ENCODE results near the gene HAPSTR1.
"Not testable (repeated sequence)": the region's sequence is repeated elsewhere in the genome, so short reads cannot be mapped to it uniquely, and the experiment has no call there.

The HAPSTR1 gene

DNA sequence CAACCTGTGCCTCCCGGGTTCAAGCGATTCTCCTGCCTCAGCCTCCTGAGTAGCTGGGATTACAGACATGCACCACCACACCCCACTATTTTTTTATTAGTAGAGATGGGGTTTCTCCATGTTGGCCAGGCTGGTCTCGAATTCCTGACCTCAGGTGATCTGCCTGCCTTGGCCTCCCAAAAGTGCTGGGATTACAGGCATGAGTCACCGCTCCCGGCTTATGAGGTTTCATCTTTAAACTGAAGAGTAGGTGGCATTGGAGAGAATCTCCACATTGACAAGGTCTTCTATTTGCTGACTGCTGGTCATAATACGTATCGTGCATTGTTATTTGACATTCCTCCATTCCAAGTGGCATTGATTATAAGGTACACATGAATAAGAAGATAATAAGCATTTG, 3.7 kb upstream of the HAPSTR1 start:
- 95% methylated on average over 7 of the region's 7 CpGs for WGBS
- not testable (repeated sequence) for H4K8ac ChIP-seq (ENCODE audit: low read length); H3K27me3 ChIP-seq (ENCODE audit: control insufficient read depth in 1 of 2, insufficient read depth in 1 of 2, low read length in 2 of 2); H2BK120ac ChIP-seq (ENCODE audit: low read depth, low read length); DNase-seq; H3K9me3 ChIP-seq (ENCODE audit: control insufficient read depth, low read length); H3K4me3 ChIP-seq (ENCODE audit: insufficient read depth in 1 of 2, low read depth in 1 of 2, low read length in 2 of 2); H4K91ac ChIP-seq (ENCODE audit: low read length); H2BK5ac ChIP-seq (ENCODE audit: low read depth, low read length, poor library complexity, severe bottlenecking); H3K23ac ChIP-seq (ENCODE audit: low read length in 2 of 2); H2AK5ac ChIP-seq (ENCODE audit: low read length, severe bottlenecking); H3K4ac ChIP-seq (ENCODE audit: low read depth in 1 of 2, low read length in 2 of 2); H2BK15ac ChIP-seq (ENCODE audit: low read depth, poor library complexity, severe bottlenecking); H2AFZ ChIP-seq (ENCODE audit: low read depth, low read length); H3K27ac ChIP-seq (ENCODE audit: low read length, poor library complexity, severe bottlenecking); H3K4me1 ChIP-seq (ENCODE audit: control insufficient read depth, insufficient read depth, low read depth, low read length); H3K9ac ChIP-seq (ENCODE audit: low read length); H2BK12ac ChIP-seq (ENCODE audit: low read length in 2 of 2); H3K36me3 ChIP-seq (ENCODE audit: control insufficient read depth in 1 of 2, insufficient read depth in 2 of 2, low read depth in 1 of 2, low read length in 2 of 2); H3K4me2 ChIP-seq (ENCODE audit: low read length, poor library complexity, severe bottlenecking); H3K18ac ChIP-seq (ENCODE audit: low read depth in 1 of 2, low read length in 2 of 2); H3K79me1 ChIP-seq (replicated peaks; ENCODE audit: low read length, poor library complexity, severe bottlenecking); H3K14ac ChIP-seq (ENCODE audit: low read length in 2 of 2)

- H2BK12ac ChIP-seq (ENCODE audit: low read length in 2 of 2): no peak overlapping the region
- H3K9ac ChIP-seq (ENCODE audit: low read length): no peak overlapping the region
- no peak overlapping the region for H3K4me3 ChIP-seq (ENCODE audit: insufficient read depth in 1 of 2, low read depth in 1 of 2, low read length in 2 of 2)
- H3K79me1 ChIP-seq (replicated peaks; ENCODE audit: low read length, poor library complexity, severe bottlenecking): no peaks in the 10 kb centered on the region
- H2BK120ac ChIP-seq (ENCODE audit: low read depth, low read length): no peak overlapping the region
- H3K36me3 ChIP-seq (ENCODE audit: control insufficient read depth in 1 of 2, insufficient read depth in 2 of 2, low read depth in 1 of 2, low read length in 2 of 2): peaks cover 0 to 11% of the 10 kb centered on the region in 2 experiments
- no peak overlapping the region for H3K4me2 ChIP-seq (ENCODE audit: low read length, poor library complexity, severe bottlenecking)
- no peak overlapping the region for H3K4ac ChIP-seq (ENCODE audit: low read depth in 1 of 2, low read length in 2 of 2)
- 98% methylated on average over 9 of the region's 10 CpGs for WGBS
- no peaks in the 10 kb centered on the region for H3K27me3 ChIP-seq (ENCODE audit: control insufficient read depth in 1 of 2, insufficient read depth in 1 of 2, low read length in 2 of 2)
- no peak overlapping the region for H4K8ac ChIP-seq (ENCODE audit: low read length)
- H2BK15ac ChIP-seq (ENCODE audit: low read depth, poor library complexity, severe bottlenecking): no peak overlapping the region
- no peak overlapping the region for H3K27ac ChIP-seq (ENCODE audit: low read length, poor library complexity, severe bottlenecking)
- no peak for DNase-seq
- no peak overlapping the region for H4K91ac ChIP-seq (ENCODE audit: low read length)
- H3K18ac ChIP-seq (ENCODE audit: low read depth in 1 of 2, low read length in 2 of 2): no peak overlapping the region
- no peak overlapping the region for H2BK5ac ChIP-seq (ENCODE audit: low read depth, low read length, poor library complexity, severe bottlenecking)
- no peak overlapping the region for H2AFZ ChIP-seq (ENCODE audit: low read depth, low read length)
- H3K4me1 ChIP-seq (ENCODE audit: control insufficient read depth, insufficient read depth, low read depth, low read length): peaks cover 9% of the 10 kb centered on the region
- H3K14ac ChIP-seq (ENCODE audit: low read length in 2 of 2): no peak overlapping the region
- no peak overlapping the region for H3K23ac ChIP-seq (ENCODE audit: low read length in 2 of 2)
- H3K9me3 ChIP-seq (ENCODE audit: control insufficient read depth, low read length): no peaks in the 10 kb centered on the region
- no peak overlapping the region for H2AK5ac ChIP-seq (ENCODE audit: low read length, severe bottlenecking)
Observed at GRCh38 chr16:9088848-9089247, 2.6 kb upstream of the HAPSTR1 start.

DNA sequence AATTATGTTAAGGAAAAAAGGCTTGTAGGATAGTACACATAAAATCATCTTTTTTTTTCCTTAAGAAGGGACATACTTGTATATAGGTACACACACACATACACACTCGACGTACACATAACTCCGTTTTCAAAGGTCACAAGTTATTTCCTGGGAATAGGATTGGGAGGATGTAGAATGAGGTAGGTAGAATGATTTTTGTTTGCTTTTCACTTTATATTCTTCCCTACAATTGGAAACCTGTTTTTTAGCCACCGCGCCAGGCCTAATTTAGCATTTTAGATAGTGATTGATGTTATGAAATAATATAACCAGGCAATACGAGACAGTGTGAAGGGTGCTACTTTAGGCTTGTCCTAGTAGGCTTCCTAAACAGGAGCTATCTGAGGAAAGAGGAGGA, 1.8 kb upstream of the HAPSTR1 start:
- Histone ChIP-seq H2BK5ac (ENCODE audit: low read depth, low read length, poor library complexity, severe bottlenecking) (no peak overlapping the region), H3K14ac (ENCODE audit: low read length in 2 of 2) (peak overlapping the region in 1 of 2 experiments; percentile 89), H2BK12ac (ENCODE audit: low read length in 2 of 2) (peak overlapping the region in 1 of 2 experiments; percentile 46), H3K27me3 (ENCODE audit: control insufficient read depth in 1 of 2, insufficient read depth in 1 of 2, low read length in 2 of 2) (no peaks in the 10 kb centered on the region), H3K4me2 (ENCODE audit: low read length, poor library complexity, severe bottlenecking) (peak overlapping the region; percentile 92), H2BK15ac (ENCODE audit: low read depth, poor library complexity, severe bottlenecking) (no peak overlapping the region), H2AFZ (ENCODE audit: low read depth, low read length) (peak overlapping the region; percentile 85), H2BK120ac (ENCODE audit: low read depth, low read length) (no peak overlapping the region), H3K36me3 (ENCODE audit: control insufficient read depth in 1 of 2, insufficient read depth in 2 of 2, low read depth in 1 of 2, low read length in 2 of 2) (peaks cover 0 to 19% of the 10 kb centered on the region in 2 experiments), H4K8ac (ENCODE audit: low read length) (no peak overlapping the region), H3K4ac (ENCODE audit: low read depth in 1 of 2, low read length in 2 of 2) (peak overlapping the region; percentile 71 to 94), H3K27ac (ENCODE audit: low read length, poor library complexity, severe bottlenecking) (peak overlapping the region; percentile 39), H3K9me3 (ENCODE audit: control insufficient read depth, low read length) (no peaks in the 10 kb centered on the region), H3K9ac (ENCODE audit: low read length) (peak overlapping the region; percentile 95), H3K4me1 (ENCODE audit: control insufficient read depth, insufficient read depth, low read depth, low read length) (peaks cover 9% of the 10 kb centered on the region), H3K18ac (ENCODE audit: low read depth in 1 of 2, low read length in 2 of 2) (peak overlapping the region in 1 of 2 experiments; percentile 99), H3K79me1 (replicated peaks; ENCODE audit: low read length, poor library complexity, severe bottlenecking) (no peaks in the 10 kb centered on the region), H3K23ac (ENCODE audit: low read length in 2 of 2) (no peak overlapping the region), H4K91ac (ENCODE audit: low read length) (peak overlapping the region; percentile 94), H2AK5ac (ENCODE audit: low read length, severe bottlenecking) (no peak overlapping the region), H3K4me3 (ENCODE audit: insufficient read depth in 1 of 2, low read depth in 1 of 2, low read length in 2 of 2) (peak overlapping the region in 1 of 2 experiments; percentile 81)
- 80% methylated on average over 3 of the region's 6 CpGs for WGBS
- DNase-seq: no peak

GRCh38 chr16:9090101-9090959, 1.1 kb upstream of the HAPSTR1 start:
- Histone ChIP-seq H4K8ac (ENCODE audit: low read length) (peak overlapping the region; percentile 87), H3K79me1 (replicated peaks; ENCODE audit: low read length, poor library complexity, severe bottlenecking) (no peaks in the 10 kb centered on the region), H2BK12ac (ENCODE audit: low read length in 2 of 2) (peak overlapping the region; percentile 46 to 52), H2BK120ac (ENCODE audit: low read depth, low read length) (peak overlapping the region; percentile 84), H3K14ac (ENCODE audit: low read length in 2 of 2) (peak overlapping the region in 1 of 2 experiments; percentile 89), H3K9me3 (ENCODE audit: control insufficient read depth, low read length) (no peaks in the 10 kb centered on the region), H3K27ac (ENCODE audit: low read length, poor library complexity, severe bottlenecking) (peak overlapping the region; percentile 91), H2BK15ac (ENCODE audit: low read depth, poor library complexity, severe bottlenecking) (peak overlapping the region; percentile 99), H3K23ac (ENCODE audit: low read length in 2 of 2) (peak overlapping the region in 1 of 2 experiments; percentile 79), H3K4me1 (ENCODE audit: control insufficient read depth, insufficient read depth, low read depth, low read length) (peaks cover 9% of the 10 kb centered on the region), H3K9ac (ENCODE audit: low read length) (peak overlapping the region; percentile 95), H3K4me2 (ENCODE audit: low read length, poor library complexity, severe bottlenecking) (peak overlapping the region; percentile 92), H3K36me3 (ENCODE audit: control insufficient read depth in 1 of 2, insufficient read depth in 2 of 2, low read depth in 1 of 2, low read length in 2 of 2) (peaks cover 0 to 25% of the 10 kb centered on the region in 2 experiments), H2BK5ac (ENCODE audit: low read depth, low read length, poor library complexity, severe bottlenecking) (peak overlapping the region; percentile 69), H3K27me3 (ENCODE audit: control insufficient read depth in 1 of 2, insufficient read depth in 1 of 2, low read length in 2 of 2) (no peaks in the 10 kb centered on the region), H3K4ac (ENCODE audit: low read depth in 1 of 2, low read length in 2 of 2) (peak overlapping the region; percentile 71 to 94), H3K18ac (ENCODE audit: low read depth in 1 of 2, low read length in 2 of 2) (peak overlapping the region; percentile 93 to 99), H3K4me3 (ENCODE audit: insufficient read depth in 1 of 2, low read depth in 1 of 2, low read length in 2 of 2) (peak overlapping the region; percentile 65 to 81), H2AK5ac (ENCODE audit: low read length, severe bottlenecking) (no peak overlapping the region), H4K91ac (ENCODE audit: low read length) (peak overlapping the region; percentile 94), H2AFZ (ENCODE audit: low read depth, low read length) (peak overlapping the region; percentile 85)
- peak; percentile 40 for DNase-seq
- WGBS: 2% methylated on average over 69 of the region's 85 CpGs
